Endothelial cell of umbilical vein (primary cell): Measurements from ENCODE around the gene MIOS. TPM values are rescaled to one million over a fixed set of nuclear protein-coding genes. Genes with fewer than 3 reads are reported as not detected.
A peak's percentile ranks its signal among the peaks of the same experiment; 100 is the strongest.

Source experiments
- BruUV-seq: library from RNA; stranded (reverse); fragments of 400-500 nt; replicated peaks from 2 replicates; lab custom pipeline; 2021; lab: Mats Ljungman, UMichigan
- CTCF ChIA-PET: fragments of 300-600, 350-600 bp; sonication (Branson Sonifier 250); formaldehyde crosslinking; loops from one replicate; lab custom pipeline; 2021; ENCODE audit warnings: antibody characterized with exemption, inconsistent platforms; lab: Charles Lee
- POLR2A ChIA-PET: fragments of 300-600, 350-600 bp; sonication (Branson Sonifier 250); formaldehyde crosslinking; loops from one replicate; lab custom pipeline; 2021; ENCODE audit warnings: antibody characterized with exemption, inconsistent platforms; lab: Charles Lee
- DNase-seq: peaks from one replicate; pipeline ENCODE4 v3.0.0-alpha.2; 2011; ENCODE audit warnings: low read depth, low spot score
- FAIRE-seq: peaks from 2 replicates; lab custom pipeline; 2011; peaks lifted over from hg19 to GRCh38; lab: Jason Lieb, UNC
- H2AFZ ChIP-seq: 2 replicates; pipeline ENCODE4 v1.6.0; 2012; ENCODE audit warnings: low read depth, low read length, control low read depth, inconsistent platforms
- H3K27ac ChIP-seq: 2 replicates; pipeline ENCODE4 v1.5.1; 2011; ENCODE audit warnings: low read depth, mild to moderate bottlenecking, control low read depth, low read length, moderate library complexity; ENCODE audit not compliant: insufficient read depth
- H3K27me3 ChIP-seq, 2 experiments: 2 replicates each; pipeline versions ENCODE4 v1.6.0 to v1.6.1; 2011; ENCODE audit warnings: low read length in 2 of 2, mixed read lengths in 1 of 2; ENCODE audit not compliant: control insufficient read depth in 2 of 2, insufficient read depth in 2 of 2
- H3K36me3 ChIP-seq, 2 experiments: 2 replicates in 1 of 2; 3 replicates in 1 of 2; pipeline ENCODE4 v1.5.1; 2011; ENCODE audit warnings: low read length in 2 of 2, mild to moderate bottlenecking in 1 of 2, moderate library complexity in 1 of 2; ENCODE audit not compliant: control insufficient read depth in 2 of 2, insufficient read depth in 2 of 2; ENCODE audit errors: extremely low read depth in 1 of 2
- H3K4me1 ChIP-seq: 3 replicates; pipeline ENCODE4 v1.5.1; 2011; ENCODE audit warnings: mild to moderate bottlenecking, low read length; ENCODE audit not compliant: control insufficient read depth, insufficient read depth; ENCODE audit errors: extremely low read depth
- H3K4me2 ChIP-seq: 2 replicates; pipeline ENCODE4 v1.6.1; 2011; ENCODE audit warnings: low read length, control low read depth, mixed read lengths; ENCODE audit not compliant: insufficient read depth
- H3K4me3 ChIP-seq, 3 experiments: fragments of 200-600 bp in 1 of 3; sonication (generic), shearing (Covaris generic) in 1 of 3; replicated peaks in 1 of 3; 2 replicates each; pipeline ENCODE4 v1.5.1; 2011 to 2016; ENCODE audit warnings: control low read depth in 3 of 3, low read length in 3 of 3, mild to moderate bottlenecking in 2 of 3, inconsistent platforms in 1 of 3, low read depth in 1 of 3, moderate library complexity in 1 of 3; ENCODE audit not compliant: insufficient read depth in 1 of 3
- H3K79me2 ChIP-seq: 2 replicates; pipeline ENCODE4 v1.6.0; 2012; ENCODE audit warnings: low read length, inconsistent platforms; ENCODE audit not compliant: control insufficient read depth, insufficient read depth
- H3K9ac ChIP-seq: replicated peaks from 2 replicates; pipeline ENCODE3; 2011; ENCODE audit warnings: low read length, control low read depth; ENCODE audit not compliant: insufficient read depth; ENCODE audit errors: extremely low read depth
- H3K9me1 ChIP-seq: replicated peaks from 3 replicates; pipeline ENCODE4 v1.6.0; 2011; ENCODE audit warnings: mild to moderate bottlenecking, low read length; ENCODE audit not compliant: control insufficient read depth, insufficient read depth; ENCODE audit errors: extremely low read depth
- H3K9me3 ChIP-seq: replicated peaks from 2 replicates; pipeline ENCODE4 v1.5.1; 2012; ENCODE audit warnings: low read length, inconsistent platforms; ENCODE audit not compliant: control insufficient read depth, insufficient read depth
- H4K20me1 ChIP-seq: replicated peaks from 2 replicates; pipeline ENCODE3; 2011; ENCODE audit warnings: mild to moderate bottlenecking, low read length; ENCODE audit not compliant: control insufficient read depth, insufficient read depth; ENCODE audit errors: extremely low read depth
- EZH2 ChIP-seq: IDR thresholded peaks from 2 replicates; pipeline ENCODE4 v1.6.1; 2012; ENCODE audit warnings: borderline replicate concordance, low read depth, mild to moderate bottlenecking, moderate library complexity, low read length, inconsistent platforms; ENCODE audit not compliant: severe bottlenecking
- FOS ChIP-seq: IDR thresholded peaks from 2 replicates; pipeline ENCODE4 v1.6.1; 2011; ENCODE audit warnings: mild to moderate bottlenecking, low read length, moderate library complexity, borderline replicate concordance; ENCODE audit not compliant: insufficient read depth
- GATA2 ChIP-seq: IDR thresholded peaks from 2 replicates; pipeline ENCODE4 v1.7.0; 2011; ENCODE audit warnings: low read depth, mild to moderate bottlenecking, moderate library complexity, mixed read lengths, low read length; ENCODE audit not compliant: insufficient read length, insufficient read depth
- JUN ChIP-seq: IDR thresholded peaks from 2 replicates; pipeline ENCODE4 v1.6.1; 2011; ENCODE audit warnings: borderline replicate concordance, low read depth; ENCODE audit not compliant: insufficient read length, insufficient read depth
- MYC ChIP-seq: IDR thresholded peaks from one replicate; pipeline ENCODE4 v1.6.1; 2011; ENCODE audit warnings: mild to moderate bottlenecking, low read depth, low read length
- POLR2A ChIP-seq: IDR thresholded peaks from 2 replicates; pipeline ENCODE4 v1.6.1; 2012; ENCODE audit warnings: low read depth, mild to moderate bottlenecking, control low read depth, low read length
- POLR2AphosphoS5 ChIP-seq: IDR thresholded peaks from 2 replicates; pipeline ENCODE4 v1.6.1; 2012; ENCODE audit warnings: low read depth, mild to moderate bottlenecking, control low read depth, low read length, moderate library complexity; ENCODE audit not compliant: insufficient read depth
- dilution Hi-C: fragments of 300-500 bp; cut with MboI; formaldehyde crosslinking; loops from one replicate; pipeline ENCODE4 v1.15.0; 2019; ENCODE audit warnings: low sequenced_read_pairs; ENCODE audit not compliant: extremely low pct_ligation_motif_present
- intact Hi-C: fragments of 100-400 bp; cut with micrococcal nuclease; formaldehyde crosslinking; loops from one replicate; pipeline ENCODE4 v1.10.0; 2022
- polyA plus RNA-seq, 4 experiments: library from polyadenylated mRNA; depleted of rRNA in 3 of 4; stranded (reverse) in 3 of 4; unstranded in 1 of 4; fragments of >200 nt; gene quantifications; 2 replicates each; pipeline versions ENCODE4 v1.2.1 to v1.2.3, GENCODE V29; 2011 to 2012; ENCODE audit warnings: missing spikeins in 1 of 4
- total RNA-seq: library from RNA; stranded (reverse); gene quantifications from 2 replicates; pipeline ENCODE4 v1.2.3, GENCODE V29; 2021
- TF ChIP-seq, protein P1 (sequence below), 2 donors: IDR thresholded peaks; 1 replicate in 1 of 2; 2 replicates in 1 of 2; pipeline ENCODE4 v1.5.1; 2011; ENCODE audit warnings: low read length in 2 of 2, mild to moderate bottlenecking in 2 of 2, moderate library complexity in 2 of 2, control low read depth in 1 of 2, inconsistent platforms in 1 of 2, low read depth in 1 of 2; ENCODE audit not compliant: insufficient read depth in 1 of 2; ENCODE audit errors: extremely low read depth in 1 of 2
- TF ChIP-seq, protein P2 (sequence below): IDR thresholded peaks from 2 replicates; pipeline ENCODE4 v1.6.1; 2011; ENCODE audit not compliant: insufficient read depth, insufficient read length

MIOS gene
- total and polyA plus RNA-seq, 2 donors (not counting 3 experiments of a cell fraction or from before 2014, with no cell fraction given), result 8.5 to 16.8 TPM

DNA sequence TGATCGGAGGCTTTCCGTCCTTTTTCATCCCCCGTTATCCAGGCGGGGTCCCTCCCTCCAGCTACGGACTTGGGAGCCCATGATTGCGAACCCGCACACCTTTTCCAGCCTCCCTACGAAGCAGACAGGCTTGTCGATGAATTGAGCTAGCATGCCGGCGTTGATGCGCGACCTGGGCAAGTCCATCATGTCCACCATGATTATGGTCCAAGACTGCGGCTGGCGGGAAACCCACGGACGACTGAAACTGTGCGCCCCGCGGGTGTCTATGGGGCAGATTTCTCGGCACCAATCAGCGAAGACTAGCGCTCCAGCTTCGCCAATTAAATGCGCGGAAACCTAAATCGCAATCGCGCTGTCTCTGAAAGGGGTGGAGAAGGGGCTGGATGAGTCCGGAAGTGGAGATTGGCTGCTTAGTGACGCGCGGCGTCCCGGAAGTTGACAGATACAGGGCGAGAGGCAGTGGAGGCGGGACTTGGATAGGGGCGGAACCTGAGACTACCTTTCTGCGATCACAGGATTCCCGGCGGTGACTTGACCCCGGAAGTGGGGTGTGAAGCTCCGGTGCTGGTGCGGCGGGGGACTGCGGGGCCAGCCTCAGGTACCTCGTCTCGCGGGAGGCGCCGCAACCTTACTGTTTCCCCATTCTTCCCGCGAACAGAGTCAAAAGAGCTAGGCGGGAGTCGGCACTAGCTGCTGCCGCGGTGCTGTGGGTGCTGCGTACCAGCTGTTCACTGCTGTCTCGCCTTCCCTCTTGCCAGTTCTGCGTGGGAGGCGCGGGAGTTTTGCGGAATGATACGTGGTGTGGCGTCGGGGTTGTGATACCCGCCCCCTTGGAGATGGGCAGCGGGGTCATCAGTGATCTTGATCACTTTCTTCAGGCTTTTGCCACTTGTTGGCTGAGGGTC, 73.8 kb downstream of the MIOS start, which contains the start of gene UMAD1:
UMAD1 (plus strand) TSS at position 532 of the 908 bp plus-strand sequence. CDS start 32,620 bp downstream, outside the sequence.
- POLR2A ChIA-PET, result interaction anchor here (0.6 kb wide), 1 partner anchor 377 kb away, joined by 4 read pairs; no protein-coding TSS in a partner anchor

DNA sequence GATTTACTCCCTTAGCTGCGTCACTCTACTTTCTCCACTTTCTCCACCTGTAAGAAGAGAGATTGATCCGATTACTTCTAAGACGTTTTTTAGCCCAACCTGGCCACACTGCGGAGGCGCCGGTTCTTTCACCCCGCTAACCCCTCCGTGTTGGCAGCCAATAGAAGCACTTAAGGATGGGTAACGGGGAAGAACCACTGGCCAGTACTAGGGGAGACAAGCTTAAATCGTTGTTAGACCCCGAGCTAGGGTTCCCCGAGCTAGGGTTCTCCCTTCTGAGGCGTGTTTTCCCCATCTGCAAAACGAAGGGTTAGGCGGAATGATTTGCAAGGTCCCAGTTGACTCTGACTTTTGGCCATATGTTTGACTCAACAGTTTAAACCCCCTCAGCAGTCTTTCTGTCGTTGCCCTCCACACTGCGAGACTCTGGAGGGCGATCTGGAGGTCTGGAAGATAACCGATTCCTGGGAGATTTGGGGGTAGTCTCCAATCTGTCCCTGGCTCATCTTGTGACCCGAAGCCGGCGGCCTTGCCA, 74.5 kb downstream of the MIOS start:
- POLR2A ChIA-PET, result no interaction called here
- dilution Hi-C loops, result no loop called here
- peak overlapping the region; percentile 84 for H3K4me2 ChIP-seq
- H3K4me1 ChIP-seq, result peaks cover 8% of the 10 kb centered on the region
- H3K36me3 ChIP-seq, result no peaks in the 10 kb centered on the region
- H3K4me3 ChIP-seq, result peak overlapping the region; percentile 66 to 93 (median 79)
- no TSS peak for BruUV-seq
- no peak for DNase-seq
- TF ChIP-seq, protein P1, sequence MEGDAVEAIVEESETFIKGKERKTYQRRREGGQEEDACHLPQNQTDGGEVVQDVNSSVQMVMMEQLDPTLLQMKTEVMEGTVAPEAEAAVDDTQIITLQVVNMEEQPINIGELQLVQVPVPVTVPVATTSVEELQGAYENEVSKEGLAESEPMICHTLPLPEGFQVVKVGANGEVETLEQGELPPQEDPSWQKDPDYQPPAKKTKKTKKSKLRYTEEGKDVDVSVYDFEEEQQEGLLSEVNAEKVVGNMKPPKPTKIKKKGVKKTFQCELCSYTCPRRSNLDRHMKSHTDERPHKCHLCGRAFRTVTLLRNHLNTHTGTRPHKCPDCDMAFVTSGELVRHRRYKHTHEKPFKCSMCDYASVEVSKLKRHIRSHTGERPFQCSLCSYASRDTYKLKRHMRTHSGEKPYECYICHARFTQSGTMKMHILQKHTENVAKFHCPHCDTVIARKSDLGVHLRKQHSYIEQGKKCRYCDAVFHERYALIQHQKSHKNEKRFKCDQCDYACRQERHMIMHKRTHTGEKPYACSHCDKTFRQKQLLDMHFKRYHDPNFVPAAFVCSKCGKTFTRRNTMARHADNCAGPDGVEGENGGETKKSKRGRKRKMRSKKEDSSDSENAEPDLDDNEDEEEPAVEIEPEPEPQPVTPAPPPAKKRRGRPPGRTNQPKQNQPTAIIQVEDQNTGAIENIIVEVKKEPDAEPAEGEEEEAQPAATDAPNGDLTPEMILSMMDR (IDR thresholded peaks at IDR 0.05; ENCODE audit: extremely low read depth in 1 of 2, insufficient read depth in 1 of 2, low read depth in 1 of 2, low read length in 2 of 2), result no peak
- no peak for TF ChIP-seq GATA2
- TF ChIP-seq MYC, result no peak
- TF ChIP-seq JUN, result no peak
- TF ChIP-seq FOS, result no peak
- no peak for TF ChIP-seq POLR2A
- TF ChIP-seq POLR2AphosphoS5, result no peak
- TF ChIP-seq, protein P2, sequence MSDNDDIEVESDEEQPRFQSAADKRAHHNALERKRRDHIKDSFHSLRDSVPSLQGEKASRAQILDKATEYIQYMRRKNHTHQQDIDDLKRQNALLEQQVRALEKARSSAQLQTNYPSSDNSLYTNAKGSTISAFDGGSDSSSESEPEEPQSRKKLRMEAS, result no peak
- TF ChIP-seq EZH2, result no peak
- FAIRE-seq, result no peak
- H4K20me1 ChIP-seq, result no peaks in the 10 kb centered on the region
- intact Hi-C loops, result no loop called here
- H3K27me3 ChIP-seq, result no peaks in the 10 kb centered on the region
- no peaks in the 10 kb centered on the region for H3K9me1 ChIP-seq
- H3K27ac ChIP-seq, result peak overlapping the region; percentile 21
- CTCF ChIA-PET, result interaction anchor here (0.9 to 4.6 kb wide), 5 partner anchors 40 to 655 kb away, joined by 4 to 21 read pairs (median 8); no protein-coding TSS in a partner anchor
- no peaks in the 10 kb centered on the region for H3K9me3 ChIP-seq
- H3K79me2 ChIP-seq, result no peaks in the 10 kb centered on the region
- H3K9ac ChIP-seq, result peak overlapping the region; percentile 80
- peak overlapping the region; percentile 88 for H2AFZ ChIP-seq

More for the DNA sequence above, 73.8 kb downstream of the MIOS start, which contains the start of gene UMAD1:
- Histone ChIP-seq H3K79me2 (no peaks in the 10 kb centered on the region), H3K36me3 (no peaks in the 10 kb centered on the region), H3K27ac (peak within 1 kb of the TSS; percentile 21), H3K9me3 (no peaks in the 10 kb centered on the region), H4K20me1 (no peaks in the 10 kb centered on the region), H3K9me1 (no peaks in the 10 kb centered on the region), H3K4me3 (peak within 1 kb of the TSS; percentile 66 to 93 (median 79)), H3K4me1 (peaks cover 8% of the 10 kb centered on the region), H3K9ac (peak within 1 kb of the TSS; percentile 80), H2AFZ (peak within 1 kb of the TSS; percentile 94), H3K4me2 (peak within 1 kb of the TSS; percentile 91), H3K27me3 (no peaks in the 10 kb centered on the region)
- CTCF ChIA-PET, result interaction anchor here (0.9 to 4.6 kb wide), 6 partner anchors 41 to 656 kb away, joined by 3 to 21 read pairs (median 6); no protein-coding TSS in a partner anchor
- DNase-seq (peak; percentile 98), FAIRE-seq (peak; percentile 99)
- TSS peak; percentile 65 for BruUV-seq
- dilution Hi-C loops (no loop called here), intact Hi-C loops (loop anchor here (1.0 kb wide), 3 partner anchors 73 to 621 kb away; partner anchors contain the start of gene GLCCI1)
- TF ChIP-seq POLR2AphosphoS5, result peak; percentile 75
- TF ChIP-seq FOS, result no peak
- peak; percentile 78 for TF ChIP-seq POLR2A
